Suprapubic skin (tissue), 4 donors: ENCODE results near the gene PDE6B. TPM values are rescaled to one million over a fixed set of nuclear protein-coding genes. Genes with fewer than 3 reads are reported as not detected.

Experiments
- DNase-seq, 2 donors: peaks; one replicate each; pipeline ENCODE4 v3.0.0-alpha.2; 2019; ENCODE audit warnings: low spot score in 2 of 2
- H3K27ac ChIP-seq: fragments of 200-600 bp; sonication (generic); one replicate; pipeline ENCODE4 v1.5.1; 2019
- H3K27me3 ChIP-seq: fragments of 200-600 bp; sonication (generic); one replicate; pipeline ENCODE4 v1.5.1; 2019
- H3K36me3 ChIP-seq: fragments of 200-600 bp; sonication (generic); one replicate; pipeline ENCODE4 v1.5.1; 2019
- H3K4me1 ChIP-seq: fragments of 200-600 bp; sonication (generic); one replicate; pipeline ENCODE4 v1.5.1; 2019
- H3K4me3 ChIP-seq: fragments of 200-600 bp; sonication (generic); one replicate; pipeline ENCODE4 v1.5.1; 2019; ENCODE audit warnings: mild to moderate bottlenecking
- H3K9me3 ChIP-seq: fragments of 200-600 bp; sonication (generic); one replicate; pipeline ENCODE4 v1.5.1; 2019
- EP300 ChIP-seq: sonication (generic); formaldehyde crosslinking; IDR thresholded peaks from one replicate; pipeline ENCODE4 v1.6.1; 2017; ENCODE audit warnings: antibody characterized with exemption
- POLR2A ChIP-seq, 2 donors: fragments of 450-650 bp; IDR thresholded peaks; one replicate each; pipeline ENCODE4 v1.6.1; 2017; ENCODE audit warnings: antibody characterized with exemption in 2 of 2, mild to moderate bottlenecking in 2 of 2, moderate library complexity in 2 of 2
- POLR2AphosphoS5 ChIP-seq, 3 donors: sonication (generic); formaldehyde crosslinking; IDR thresholded peaks; one replicate each; pipeline ENCODE4 v1.6.1; 2017; ENCODE audit warnings: antibody characterized with exemption in 3 of 3
- WGBS: methylation state at CpG from one replicate; pipeline ENCODE4 v1.1.5; 2018; 5-methylcytosine and 5-hydroxymethylcytosine counted together
- total RNA-seq, 4 donors: library from RNA; depleted of rRNA; stranded (reverse); fragments of >200 nt; gene quantifications; one replicate each; pipeline ENCODE4 v1.1.0, GENCODE V29; 2016
- TF ChIP-seq, protein P1 (sequence below), 2 donors: fragments of 200-600 bp in 1 of 2; fragments of 450-650 bp in 1 of 2; sonication (generic) in 1 of 2; IDR thresholded peaks; one replicate each; pipeline ENCODE4 v1.5.1; 2016 to 2019; ENCODE audit warnings: antibody characterized with exemption in 2 of 2, mild to moderate bottlenecking in 1 of 2, moderate library complexity in 1 of 2

Gene PDE6B
- total RNA-seq, 4 donors from 2014 or later: 0.95 to 9.5 TPM; not detected in 2

GRCh38 chr4:610411-611261 lies 14.7 kb upstream of the PDE6B start:
- TF ChIP-seq EP300 (no peak), POLR2A (IDR thresholded peaks at IDR 0.05) (no peak), POLR2AphosphoS5 (IDR thresholded peaks at IDR 0.05) (no peak)
- TF ChIP-seq, protein P1, sequence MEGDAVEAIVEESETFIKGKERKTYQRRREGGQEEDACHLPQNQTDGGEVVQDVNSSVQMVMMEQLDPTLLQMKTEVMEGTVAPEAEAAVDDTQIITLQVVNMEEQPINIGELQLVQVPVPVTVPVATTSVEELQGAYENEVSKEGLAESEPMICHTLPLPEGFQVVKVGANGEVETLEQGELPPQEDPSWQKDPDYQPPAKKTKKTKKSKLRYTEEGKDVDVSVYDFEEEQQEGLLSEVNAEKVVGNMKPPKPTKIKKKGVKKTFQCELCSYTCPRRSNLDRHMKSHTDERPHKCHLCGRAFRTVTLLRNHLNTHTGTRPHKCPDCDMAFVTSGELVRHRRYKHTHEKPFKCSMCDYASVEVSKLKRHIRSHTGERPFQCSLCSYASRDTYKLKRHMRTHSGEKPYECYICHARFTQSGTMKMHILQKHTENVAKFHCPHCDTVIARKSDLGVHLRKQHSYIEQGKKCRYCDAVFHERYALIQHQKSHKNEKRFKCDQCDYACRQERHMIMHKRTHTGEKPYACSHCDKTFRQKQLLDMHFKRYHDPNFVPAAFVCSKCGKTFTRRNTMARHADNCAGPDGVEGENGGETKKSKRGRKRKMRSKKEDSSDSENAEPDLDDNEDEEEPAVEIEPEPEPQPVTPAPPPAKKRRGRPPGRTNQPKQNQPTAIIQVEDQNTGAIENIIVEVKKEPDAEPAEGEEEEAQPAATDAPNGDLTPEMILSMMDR (IDR thresholded peaks at IDR 0.05): no peak
- peaks cover 5% of the 10 kb centered on the region for H3K4me1 ChIP-seq
- peaks cover 10% of the 10 kb centered on the region for H3K27me3 ChIP-seq
- H3K9me3 ChIP-seq: no peaks in the 10 kb centered on the region
- H3K4me3 ChIP-seq: no peak overlapping the region
- WGBS: 31% methylated on average over 7 of the region's 10 CpGs
- H3K36me3 ChIP-seq: no peaks in the 10 kb centered on the region
- H3K27ac ChIP-seq: no peak overlapping the region
- peak in 1 of 2 donors; percentile 69 for DNase-seq

DNA sequence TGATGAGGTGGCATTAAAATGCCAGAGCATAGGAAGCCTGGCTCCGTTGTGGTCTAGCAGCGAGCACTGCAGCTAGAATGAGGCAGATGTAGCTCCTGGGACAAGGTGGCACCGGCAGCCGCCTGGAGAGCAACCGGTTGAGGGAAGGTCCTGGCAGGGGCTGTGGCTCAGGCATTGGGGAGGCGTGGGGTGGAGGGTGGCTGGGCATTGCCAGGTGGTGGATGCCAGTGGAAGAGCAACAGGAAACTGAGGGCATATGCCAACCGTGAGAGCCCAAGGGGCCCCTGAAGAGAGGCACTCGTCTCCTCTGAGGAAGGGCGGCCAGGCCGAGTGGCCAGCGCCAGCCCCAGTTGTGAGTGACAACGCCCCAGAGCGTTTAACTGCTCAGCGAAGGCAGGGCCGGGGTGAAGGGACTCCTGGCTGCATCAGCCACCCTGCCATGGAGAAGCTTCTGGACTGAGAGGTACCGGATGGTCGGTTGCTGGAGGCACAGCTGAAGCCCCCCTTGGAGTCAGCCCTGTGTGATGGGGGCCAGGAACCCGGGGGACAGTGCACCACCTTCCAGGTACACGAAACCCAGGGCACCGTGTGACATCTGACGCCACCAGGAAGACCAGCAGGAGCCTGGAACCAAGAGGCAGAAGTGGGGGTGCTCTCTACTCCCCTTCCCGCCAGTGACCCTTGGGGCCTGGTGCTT lies 13.2 kb upstream of the PDE6B start:
- H3K4me3 ChIP-seq: no peak overlapping the region
- H3K9me3 ChIP-seq: no peaks in the 10 kb centered on the region
- no peaks in the 10 kb centered on the region for H3K36me3 ChIP-seq
- TF ChIP-seq, protein P1 (IDR thresholded peaks at IDR 0.05): no peak
- TF ChIP-seq EP300: no peak
- no peak for TF ChIP-seq POLR2AphosphoS5 (IDR thresholded peaks at IDR 0.05)
- no peak for TF ChIP-seq POLR2A (IDR thresholded peaks at IDR 0.05)
- H3K4me1 ChIP-seq: peaks cover 5% of the 10 kb centered on the region
- peak in 1 of 2 donors; percentile 65 for DNase-seq
- no peak overlapping the region for H3K27ac ChIP-seq
- H3K27me3 ChIP-seq: peaks cover 8% of the 10 kb centered on the region
- no CpG with 5 or more reads among the region's 22 CpGs for WGBS

GRCh38 chr4:612749-613125 lies 12.6 kb upstream of the PDE6B start:
- TF ChIP-seq, protein P1 (IDR thresholded peaks at IDR 0.05): no peak
- TF ChIP-seq POLR2AphosphoS5 (IDR thresholded peaks at IDR 0.05) (no peak), EP300 (no peak), POLR2A (IDR thresholded peaks at IDR 0.05) (no peak)
- DNase-seq: no peak
- Histone ChIP-seq H3K4me1 (peaks cover 5% of the 10 kb centered on the region), H3K27me3 (peaks cover 13% of the 10 kb centered on the region), H3K36me3 (no peaks in the 10 kb centered on the region), H3K27ac (no peak overlapping the region), H3K4me3 (no peak overlapping the region), H3K9me3 (no peaks in the 10 kb centered on the region)
- WGBS: 93% methylated on average over 5 of the region's 7 CpGs

GRCh38 chr4:613126-613525 lies 12.2 kb upstream of the PDE6B start:
- TF ChIP-seq EP300: no peak
- no peak for TF ChIP-seq POLR2AphosphoS5 (IDR thresholded peaks at IDR 0.05)
- no peak for TF ChIP-seq POLR2A (IDR thresholded peaks at IDR 0.05)
- TF ChIP-seq, protein P1 (IDR thresholded peaks at IDR 0.05): no peak
- WGBS: 100% methylated on average over 2 of the region's 9 CpGs

DNA sequence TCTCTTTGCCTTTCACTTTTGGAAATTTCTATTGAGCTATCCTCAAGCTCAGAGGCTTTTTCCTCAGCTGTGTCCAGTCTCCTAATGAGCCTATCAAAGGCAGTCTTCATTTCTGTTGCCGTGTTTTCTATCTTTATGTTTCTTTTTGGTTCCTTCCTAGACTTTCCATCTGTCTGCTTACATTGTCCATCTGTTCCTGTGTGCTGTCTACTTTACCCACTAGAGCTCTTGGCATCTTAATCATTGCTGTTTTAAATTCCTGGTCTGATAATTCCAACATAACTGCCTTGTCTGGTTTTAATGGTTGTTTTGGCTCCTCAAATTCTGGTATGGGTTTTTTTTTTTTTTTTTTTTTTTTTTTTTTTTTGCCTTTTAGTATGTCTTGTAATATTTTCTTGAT lies 9.3 kb upstream of the PDE6B start:
- TF ChIP-seq POLR2A (IDR thresholded peaks at IDR 0.05): no peak
- TF ChIP-seq POLR2AphosphoS5 (IDR thresholded peaks at IDR 0.05): no peak
- Histone ChIP-seq H3K9me3 (no peaks in the 10 kb centered on the region), H3K4me3 (no peak overlapping the region), H3K27ac (no peak overlapping the region), H3K36me3 (no peaks in the 10 kb centered on the region), H3K27me3 (peaks cover 30% of the 10 kb centered on the region), H3K4me1 (no peaks in the 10 kb centered on the region)
- no peak for DNase-seq
- 74% methylated on average over 1 of the region's 1 CpG for WGBS

More at GRCh38 chr4:613126-613525, 12.2 kb upstream of the PDE6B start:
- no peaks in the 10 kb centered on the region for H3K36me3 ChIP-seq
- H3K27ac ChIP-seq: no peak overlapping the region
- H3K4me1 ChIP-seq: peaks cover 5% of the 10 kb centered on the region
- no peaks in the 10 kb centered on the region for H3K9me3 ChIP-seq
- peaks cover 15% of the 10 kb centered on the region for H3K27me3 ChIP-seq
- DNase-seq: peak in 1 of 2 donors; percentile 37
- no peak overlapping the region for H3K4me3 ChIP-seq
